ENCODE data around the gene SORL1.

SORL1 gene

GRCh38 chr11:121437686-121438078 lies 14.4 kb upstream of the SORL1 start:
- H3K4me3 ChIP-seq (ENCODE audit: low read length): no peak overlapping the region
- no peak for TF ChIP-seq ZNF274 (IDR thresholded peaks at IDR 0.05; ENCODE audit: low read depth, low read length)

DNA sequence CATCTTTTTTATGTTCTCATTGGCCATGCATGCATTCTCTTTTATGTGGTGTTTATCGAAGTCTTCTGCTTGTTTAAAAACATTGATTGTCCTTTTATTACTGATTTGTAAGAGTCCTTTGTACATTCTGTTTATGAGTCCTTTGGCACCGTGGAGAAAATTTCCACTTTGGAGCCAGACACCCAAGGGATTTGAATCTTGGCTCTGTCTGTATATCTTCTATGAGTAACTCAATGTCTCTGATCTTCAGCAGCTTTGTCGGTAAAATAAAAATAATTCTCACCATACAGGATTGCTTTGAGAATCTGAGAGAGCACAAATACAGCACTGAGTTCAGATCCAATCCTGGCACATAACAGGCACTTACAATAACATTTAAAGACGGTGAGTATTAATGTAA lies 12.8 kb upstream of the SORL1 start:
- TF ChIP-seq ZNF274 (IDR thresholded peaks at IDR 0.05; ENCODE audit: low read depth, low read length): no peak
- H3K4me3 ChIP-seq (ENCODE audit: low read length): no peak overlapping the region

DNA sequence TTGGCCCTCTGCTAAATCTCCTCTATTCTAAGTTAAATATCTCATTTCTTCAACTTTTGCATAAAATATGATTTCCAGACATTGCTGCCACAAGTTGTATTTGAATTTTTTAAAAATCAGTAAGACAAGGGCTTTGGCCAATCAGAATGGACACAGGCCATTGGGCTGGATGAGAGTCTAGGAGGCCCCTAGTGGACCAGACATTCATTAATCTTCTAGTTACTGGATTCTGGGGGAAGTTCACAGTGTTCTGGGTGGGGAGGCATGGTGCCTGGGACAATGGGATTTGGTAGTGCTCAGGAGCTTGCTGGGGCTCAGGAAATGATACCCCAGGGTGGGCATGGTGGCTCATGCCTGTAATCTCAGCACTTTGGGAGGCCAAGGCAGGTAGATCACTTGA lies 12.4 kb upstream of the SORL1 start:
- no peak overlapping the region for H3K4me3 ChIP-seq (ENCODE audit: low read length)
- TF ChIP-seq ZNF274 (IDR thresholded peaks at IDR 0.05; ENCODE audit: low read depth, low read length): no peak

DNA sequence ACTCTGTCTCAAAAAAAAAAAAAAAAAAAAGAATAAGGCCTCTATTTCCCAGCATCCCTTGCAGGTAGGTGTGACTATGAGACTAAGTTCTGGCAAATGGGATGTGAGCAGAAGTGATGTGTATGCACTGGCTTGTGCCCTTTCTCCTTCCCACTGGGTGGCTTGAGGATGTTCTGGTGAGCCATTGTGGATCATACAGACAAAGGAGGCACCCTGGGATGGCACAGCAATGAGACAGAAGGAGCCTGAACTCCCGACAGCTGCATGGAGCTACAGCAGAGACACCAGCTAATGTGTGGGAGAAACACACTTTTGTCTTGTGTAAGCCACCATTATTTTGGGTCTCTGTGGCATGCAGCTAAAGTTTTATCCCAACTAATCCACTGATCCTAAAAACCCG lies 10.6 kb upstream of the SORL1 start:
- TF ChIP-seq ZNF274 (IDR thresholded peaks at IDR 0.05; ENCODE audit: low read depth, low read length): no peak
- no peak overlapping the region for H3K4me3 ChIP-seq (ENCODE audit: low read length)

DNA sequence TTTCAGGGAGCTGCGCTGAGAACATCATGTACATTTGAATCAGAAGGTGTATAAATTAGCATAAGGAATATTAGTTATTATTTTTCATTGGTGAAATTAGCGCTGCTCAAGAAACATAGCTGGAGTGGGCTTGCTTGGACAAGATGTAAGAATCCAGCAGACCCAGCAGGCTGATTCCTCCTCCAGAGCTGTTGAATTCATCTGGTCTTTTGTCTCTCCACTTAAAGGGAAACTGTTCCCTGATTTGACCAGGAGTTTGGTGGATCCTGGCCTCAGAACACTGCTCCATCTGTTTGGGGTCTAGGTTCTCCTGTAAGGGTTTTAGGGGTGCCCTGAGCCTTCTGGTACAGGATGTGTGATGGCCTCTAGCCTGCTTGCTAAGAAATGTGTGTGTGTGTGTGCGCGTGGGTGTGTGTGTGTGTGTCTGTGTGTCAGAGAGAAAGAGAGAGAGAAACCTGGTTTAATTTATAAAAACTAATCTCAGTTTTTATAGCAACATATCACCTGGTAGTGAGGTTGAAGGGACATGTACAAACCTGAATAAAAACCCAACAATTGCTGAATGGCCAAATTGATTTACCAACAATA lies 8.3 kb upstream of the SORL1 start:
- no peak for TF ChIP-seq ZNF274 (IDR thresholded peaks at IDR 0.05; ENCODE audit: low read depth, low read length)

DNA sequence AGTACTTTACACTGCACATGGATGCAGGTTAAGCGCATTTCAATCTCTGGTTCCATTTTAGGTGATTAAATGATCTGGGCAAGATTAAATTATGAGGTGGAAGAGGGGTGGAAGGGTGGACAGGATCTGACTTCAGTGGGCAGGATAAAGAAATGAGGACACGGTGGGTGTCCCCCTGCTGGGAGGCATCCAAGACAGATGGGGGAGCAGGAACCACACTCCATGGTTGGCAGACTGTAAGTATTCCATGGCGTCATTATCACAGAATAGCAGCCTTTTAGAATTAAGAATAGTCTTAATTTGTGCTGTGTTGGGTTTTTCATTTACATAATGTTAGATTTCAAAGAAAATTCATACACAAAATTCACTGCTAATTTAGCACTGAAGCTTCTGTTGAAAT lies 7.6 kb upstream of the SORL1 start:
- no peak for TF ChIP-seq ZNF274 (IDR thresholded peaks at IDR 0.05; ENCODE audit: low read depth, low read length)
- no peak overlapping the region for H3K4me3 ChIP-seq (ENCODE audit: low read length)

More for the DNA sequence above, 8.3 kb upstream of the SORL1 start:
- H3K4me3 ChIP-seq (ENCODE audit: low read length): no peak overlapping the region

GRCh38 chr11:121445071-121445768 lies 6.9 kb upstream of the SORL1 start:
- H3K4me3 ChIP-seq (ENCODE audit: low read length): peak overlapping the region; percentile 19; the same call in 1 of the 2 replicates
- TF ChIP-seq ZNF274 (IDR thresholded peaks at IDR 0.05; ENCODE audit: low read depth, low read length): no peak

DNA sequence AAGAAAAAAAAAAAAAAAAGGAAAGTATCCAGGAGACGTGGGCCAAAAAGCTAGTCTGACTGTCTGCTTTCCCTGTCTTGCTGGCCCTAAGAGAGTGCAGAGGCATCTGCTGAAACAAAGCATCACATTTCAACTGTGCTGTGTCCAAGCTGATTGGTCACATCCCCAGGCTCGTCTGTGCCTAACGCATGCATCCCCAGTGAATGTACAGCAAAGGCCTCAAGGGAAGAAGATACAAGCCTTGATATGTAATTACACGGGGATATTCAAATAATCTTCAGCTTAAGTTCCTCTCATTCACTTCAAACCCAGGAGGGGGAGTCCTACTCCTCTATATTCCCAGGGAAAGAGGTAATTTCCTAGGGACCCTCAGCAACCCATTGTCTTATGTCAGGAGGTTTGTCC lies 5.4 kb upstream of the SORL1 start:
- H3K4me3 ChIP-seq (ENCODE audit: low read length): no peak overlapping the region; the same call in 1 of the 2 replicates
- TF ChIP-seq ZNF274 (IDR thresholded peaks at IDR 0.05; ENCODE audit: low read depth, low read length): no peak

- TF ChIP-seq ZNF274 (IDR thresholded peaks at IDR 0.05; ENCODE audit: low read depth, low read length): no peak
- no peak overlapping the region for H3K4me3 ChIP-seq (ENCODE audit: low read length)
Observed at GRCh38 chr11:121448011-121448410, 4.1 kb upstream of the SORL1 start.

- no peak for TF ChIP-seq ZNF274 (IDR thresholded peaks at IDR 0.05; ENCODE audit: low read depth, low read length)
- H3K4me3 ChIP-seq (ENCODE audit: low read length): no peak overlapping the region
Observed at GRCh38 chr11:121448431-121448941, 3.6 kb upstream of the SORL1 start.

DNA sequence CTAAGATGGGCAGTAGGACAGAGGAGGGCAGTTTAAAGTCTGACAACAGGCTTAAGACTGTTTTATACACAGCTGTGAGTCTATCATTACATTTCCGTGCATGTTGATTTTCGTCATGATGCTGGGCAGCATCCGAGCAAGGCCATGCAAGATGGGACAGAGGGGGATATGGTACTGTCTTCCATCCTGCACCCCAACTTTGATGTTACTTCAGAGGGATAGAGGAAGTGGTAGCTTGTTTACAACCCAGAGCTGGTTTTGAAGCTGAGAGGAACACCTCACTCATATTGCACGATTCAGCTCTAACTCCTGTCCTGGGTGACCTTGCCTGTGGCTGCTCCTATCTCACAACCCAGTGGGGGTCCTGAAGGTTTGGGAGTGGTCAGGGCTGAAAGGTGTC lies 3.0 kb upstream of the SORL1 start:
- no peak for TF ChIP-seq ZNF274 (IDR thresholded peaks at IDR 0.05; ENCODE audit: low read depth, low read length)
- H3K4me3 ChIP-seq (ENCODE audit: low read length): no peak overlapping the region; the same call in 1 of the 2 replicates

DNA sequence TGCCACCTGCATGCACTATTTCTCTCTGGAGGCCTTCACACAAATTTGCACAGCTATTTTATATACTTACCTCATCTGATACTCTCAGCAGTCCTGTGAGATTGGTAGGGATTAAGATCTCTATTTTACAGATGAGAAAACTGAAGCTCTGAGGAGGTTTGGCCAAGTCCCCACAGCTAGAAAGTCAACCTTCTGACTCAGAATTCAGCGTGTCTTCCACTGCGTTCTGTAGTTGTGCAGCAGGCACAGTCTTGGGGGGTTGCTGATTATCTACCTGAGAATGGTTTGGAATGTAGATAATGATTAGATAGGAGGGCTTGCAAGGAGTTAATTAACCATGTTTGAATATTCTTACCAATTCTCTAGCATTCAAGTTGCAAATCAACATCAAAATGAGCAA lies 2.5 kb upstream of the SORL1 start:
- no peak overlapping the region for H3K4me3 ChIP-seq (ENCODE audit: low read length)

GRCh38 chr11:121450401-121450800 lies 1.7 kb upstream of the SORL1 start:
- TF ChIP-seq ZNF274 (IDR thresholded peaks at IDR 0.05; ENCODE audit: low read depth, low read length): no peak
- H3K4me3 ChIP-seq (ENCODE audit: low read length): peak overlapping the region; percentile 77; the same call in 1 of the 2 replicates

More for the DNA sequence above, 2.5 kb upstream of the SORL1 start:
- TF ChIP-seq ZNF274 (IDR thresholded peaks at IDR 0.05; ENCODE audit: low read depth, low read length): no peak

DNA sequence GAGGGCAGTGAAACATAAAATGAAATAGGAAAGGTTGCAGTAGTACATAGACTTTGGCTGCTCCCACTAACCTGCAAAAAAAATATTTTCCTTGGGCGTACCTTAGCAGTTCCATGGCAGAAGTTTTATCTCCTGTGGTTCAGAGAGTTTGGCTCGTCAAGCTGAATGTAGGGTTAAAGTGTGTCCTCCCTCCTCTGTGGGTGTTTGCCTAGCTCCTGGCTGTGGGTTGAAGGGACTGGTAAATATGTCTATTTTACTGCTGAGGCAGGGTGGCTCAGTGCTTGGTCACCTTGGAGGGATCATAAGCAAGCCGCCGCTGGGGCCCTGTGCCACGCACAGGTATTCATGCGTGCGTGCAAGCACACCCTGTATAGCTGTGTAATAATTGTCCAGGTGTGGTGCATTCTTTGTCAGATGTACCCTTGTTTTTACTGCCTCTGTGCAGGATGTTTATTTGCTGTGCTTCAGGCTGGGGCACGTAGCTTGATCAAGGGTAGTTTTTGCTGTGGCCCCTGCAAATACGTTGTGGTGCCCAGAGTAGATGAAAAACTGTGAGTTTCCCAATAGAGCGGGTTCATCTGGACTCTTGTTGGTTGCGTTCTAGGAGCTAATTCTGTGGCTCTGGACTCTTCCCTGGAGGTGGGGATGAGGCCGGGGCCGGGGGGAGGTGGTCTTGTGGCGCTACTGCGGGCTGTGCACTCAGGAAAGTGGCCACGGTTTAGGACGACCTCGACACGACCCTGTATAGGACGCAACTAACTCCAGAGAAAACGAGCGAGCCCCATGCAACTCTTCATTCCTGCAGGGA lies 732 bp upstream of the SORL1 start:
- TF ChIP-seq ZNF274 (IDR thresholded peaks at IDR 0.05; ENCODE audit: low read depth, low read length): no peak
- H3K4me3 ChIP-seq (ENCODE audit: low read length): peak overlapping the region; percentile 77
